HepG2 (cell line): Measurements from ENCODE around the gene STK25. TPM values are rescaled to one million over a fixed set of nuclear protein-coding genes. Genes with fewer than 3 reads are reported as not detected.

Experiments used
- ATAC-seq: fragments of 200-7000 bp; cut with Tn5 transposase; 3 replicates; pipeline ENCODE4 v1.9.1; 2020; ENCODE audit warnings: mild to moderate bottlenecking, moderate library complexity
- BruUV-seq: library from RNA; stranded (reverse); fragments of 400-500 nt; replicated peaks from 2 replicates; lab custom pipeline; 2021; lab: Mats Ljungman, UMichigan
- CTCF ChIA-PET: fragments of 300-600 bp; formaldehyde crosslinking; extraction: SDS; loops from one replicate; lab custom pipeline; 2021; ENCODE audit warnings: low total read pairs, inconsistent platforms, low intra/inter-chr PET ratio; lab: Yijun Ruan, JAX
- POLR2A ChIA-PET: fragments of 350-600 bp; sonication (Branson Sonifier 250); formaldehyde crosslinking; loops from one replicate; lab custom pipeline; 2020; ENCODE audit warnings: antibody characterized with exemption, inconsistent platforms; lab: Yijun Ruan, JAX
- DNase-seq: peaks from one replicate; pipeline ENCODE4 v3.0.0-alpha.2; 2015; ENCODE audit warnings: low spot score
- FAIRE-seq: peaks from 3 replicates; lab custom pipeline; 2011; peaks lifted over from hg19 to GRCh38; lab: Jason Lieb, UNC
- H2AFZ ChIP-seq: one replicate; pipeline ENCODE4 v1.6.1; 2011; ENCODE audit warnings: low read length, inconsistent platforms
- H3K27ac ChIP-seq: fragments of 300-600 bp; 3 replicates; pipeline ENCODE4 v1.8.0; 2011; ENCODE audit warnings: mixed run types, mild to moderate bottlenecking, mixed read lengths, low read length, inconsistent platforms; ENCODE audit not compliant: insufficient read depth; ENCODE audit errors: extremely low read length
- H3K27me3 ChIP-seq, 2 experiments: fragments of 200-600 bp in 1 of 2; 2 replicates in 1 of 2; 3 replicates in 1 of 2; pipeline versions ENCODE4 v1.6.0 to v1.8.0; 2011; ENCODE audit warnings: low read length in 2 of 2, mild to moderate bottlenecking in 2 of 2, moderate library complexity in 2 of 2, inconsistent platforms in 1 of 2; ENCODE audit not compliant: insufficient read depth in 2 of 2, control insufficient read depth in 1 of 2
- H3K36me3 ChIP-seq, 2 experiments: fragments of 200-600 bp in 1 of 2; replicated peaks in 1 of 2; 2 replicates in 1 of 2; 3 replicates in 1 of 2; pipeline versions ENCODE4 v1.5.1 to v1.8.0; 2011; ENCODE audit warnings: low read length in 2 of 2, inconsistent platforms in 1 of 2; ENCODE audit not compliant: insufficient read depth in 2 of 2, control insufficient read depth in 1 of 2
- H3K4me1 ChIP-seq: 2 replicates; pipeline ENCODE4 v1.5.1; 2012; ENCODE audit warnings: low read length, inconsistent platforms; ENCODE audit not compliant: insufficient read depth
- H3K4me2 ChIP-seq: 2 replicates; pipeline ENCODE4 v1.6.0; 2011; ENCODE audit warnings: low read depth, low read length, inconsistent platforms
- H3K4me3 ChIP-seq, 3 experiments: fragments of 200-600 bp in 1 of 3; sonication (generic), shearing (Covaris generic) in 1 of 3; replicated peaks in 1 of 3; 2 replicates each; pipeline ENCODE4 v1.5.1; 2011 to 2016; ENCODE audit warnings: low read length in 3 of 3, inconsistent platforms in 2 of 3, low read depth in 2 of 3, mild to moderate bottlenecking in 2 of 3, control low read depth in 1 of 3, mixed read lengths in 1 of 3; ENCODE audit not compliant: insufficient read depth in 1 of 3
- H3K79me2 ChIP-seq: one replicate; pipeline ENCODE4 v1.6.1; 2011; ENCODE audit warnings: low read length, inconsistent platforms; ENCODE audit not compliant: insufficient read depth
- H3K9ac ChIP-seq: 2 replicates; pipeline ENCODE4 v1.6.0; 2011; ENCODE audit warnings: mild to moderate bottlenecking, low read depth, low read length, inconsistent platforms; ENCODE audit not compliant: insufficient read depth
- H3K9me3 ChIP-seq: 2 replicates; pipeline ENCODE4 v1.5.1; 2012; ENCODE audit warnings: mild to moderate bottlenecking, low read length
- H4K20me1 ChIP-seq: 2 replicates; pipeline ENCODE4 v1.6.0; 2011; ENCODE audit warnings: inconsistent platforms, mild to moderate bottlenecking, low read length, moderate library complexity; ENCODE audit not compliant: insufficient read depth
- BCL6 ChIP-seq: IDR thresholded peaks from 2 replicates; pipeline ENCODE4 v1.6.1; 2016; ENCODE audit warnings: missing genetic modification reagents, missing compliant biosample characterization
- CBFB ChIP-seq: sonication (generic); formaldehyde crosslinking; IDR thresholded peaks from 2 replicates; pipeline ENCODE4 v1.4.0; 2020; ENCODE audit warnings: missing genetic modification reagents
- CEBPB ChIP-seq: IDR thresholded peaks from 2 replicates; pipeline ENCODE4 v1.6.1; 2011; ENCODE audit warnings: low read depth, low read length, improper control_type of control experiment, borderline replicate concordance
- GATA4 ChIP-seq: sonication (generic); IDR thresholded peaks from 2 replicates; pipeline ENCODE4 v1.6.1; 2016; ENCODE audit warnings: antibody characterized with exemption, low read depth, borderline replicate concordance
- MAFF ChIP-seq: IDR thresholded peaks from 2 replicates; pipeline ENCODE4 v1.6.1; 2011; ENCODE audit warnings: low read depth, low read length, improper control_type of control experiment
- MAFG ChIP-seq: sonication (generic); formaldehyde crosslinking; IDR thresholded peaks from 2 replicates; pipeline ENCODE4 v1.5.1; 2020; ENCODE audit warnings: mild to moderate bottlenecking, missing genetic modification reagents
- MAFK ChIP-seq, 2 experiments: IDR thresholded peaks in 1 of 2; conservative IDR thresholded peaks in 1 of 2; 2 replicates each; pipeline ENCODE4 v1.6.1; 2011; ENCODE audit warnings: improper control_type of control experiment in 2 of 2, low read length in 2 of 2
- NFE2L1 ChIP-seq: sonication (generic); formaldehyde crosslinking; IDR thresholded peaks from 2 replicates; pipeline ENCODE4 v1.4.0; 2020; ENCODE audit warnings: missing genetic modification reagents, mild to moderate bottlenecking, borderline replicate concordance
- PHF20 ChIP-seq: sonication (generic); formaldehyde crosslinking; IDR thresholded peaks from 2 replicates; pipeline ENCODE4 v1.5.0; 2020; ENCODE audit warnings: mild to moderate bottlenecking, missing genetic modification reagents
- SAP130 ChIP-seq: IDR thresholded peaks from 2 replicates; pipeline ENCODE4 v1.6.1; 2016; ENCODE audit warnings: low read depth
- SATB2 ChIP-seq: sonication (generic); formaldehyde crosslinking; IDR thresholded peaks from 2 replicates; pipeline ENCODE4 v1.5.0; 2020; ENCODE audit warnings: missing genetic modification reagents
- TAF1 ChIP-seq: sonication (generic); formaldehyde crosslinking; IDR thresholded peaks from 2 replicates; pipeline ENCODE4 v1.4.0; 2020; ENCODE audit warnings: missing genetic modification reagents
- ZNF605 ChIP-seq: sonication (generic); formaldehyde crosslinking; IDR thresholded peaks from 2 replicates; pipeline ENCODE4 v1.8.0; 2022; ENCODE audit warnings: mild to moderate bottlenecking, missing genetic modification reagents
- ZNF883 ChIP-seq: sonication (generic); formaldehyde crosslinking; IDR thresholded peaks from 2 replicates; pipeline ENCODE4 v1.5.1; 2020; ENCODE audit warnings: mild to moderate bottlenecking, missing genetic modification reagents; ENCODE audit errors: not compliant biosample characterization
- WGBS: methylation state at CpG from one replicate; pipeline ENCODE4 v1.1.6; 2017; ENCODE audit warnings: low lambda C conversion rate; 5-methylcytosine and 5-hydroxymethylcytosine counted together
- in situ Hi-C: cut with HindIII; loops from 2 replicates; pipeline ENCODE4 v1.10.0; 2017; ENCODE audit warnings: low pct_unique_long_range_greater_than_20kb; ENCODE audit not compliant: extremely low pct_ligation_motif_present
- intact Hi-C: fragments of 100-400 bp; cut with micrococcal nuclease; formaldehyde crosslinking; loops from one replicate; pipeline ENCODE4 v1.10.0; 2022; ENCODE audit not compliant: unreplicated experiment
- polyA plus RNA-seq, 8 experiments: library from polyadenylated mRNA; depleted of rRNA in 3 of 8; stranded (reverse) in 7 of 8; unstranded in 1 of 8; fragments of >200 nt; fragmentation: Illumina TruSeq in 4 of 8; extraction: Trizol in 4 of 8; gene quantifications; 2 replicates each; pipeline versions ENCODE4 v1.2.1 to v1.2.3, GENCODE V29; 2011 to 2016; ENCODE audit warnings: low read depth in 4 of 8, missing spikeins in 1 of 8, mixed read lengths in 1 of 8; ENCODE audit not compliant: insufficient read depth in 1 of 8
- total RNA-seq, 5 experiments: library from RNA; depleted of rRNA; stranded (reverse); fragments of >200 nt; fragmentation: Illumina TruSeq; extraction: Trizol; gene quantifications; 2 replicates each; pipeline ENCODE4 v1.2.3, GENCODE V29; 2016; ENCODE audit warnings: low read depth in 1 of 5

The STK25 gene
- total and polyA plus RNA-seq, 2 of the 13 experiments (the other 11 are each of a cell fraction or from before 2014, with no cell fraction given): 177 to 481 TPM

DNA sequence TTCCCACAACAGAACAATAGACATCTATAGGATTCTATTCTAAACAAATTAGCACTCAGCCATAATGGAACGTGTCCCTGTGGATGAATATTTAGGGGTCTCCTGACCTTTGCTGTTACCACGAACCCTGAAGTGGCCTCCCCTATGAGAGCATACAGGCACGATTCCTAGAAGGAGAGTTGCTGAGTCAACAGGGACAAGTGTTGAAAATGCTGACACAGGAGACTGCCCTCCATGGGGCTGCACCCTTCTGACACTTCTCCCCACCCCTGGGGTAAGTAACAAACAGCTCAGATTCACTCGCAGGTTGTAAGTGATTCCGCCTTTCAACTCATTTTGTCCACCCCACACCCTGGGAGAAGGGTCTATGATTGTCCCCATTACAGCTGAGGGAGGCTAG is 14.1 kb upstream of the STK25 start:
- 51% methylated on average over 5 of the region's 5 CpGs for WGBS
- ChIA-PET POLR2A (interaction anchor here (1.6 kb wide), 1 partner anchor 37 kb away, joined by 3 read pairs; the partner anchor contains the start of gene BOK), CTCF (no interaction called here)
- no TSS peak for BruUV-seq
- Histone ChIP-seq H4K20me1 (no peaks in the 10 kb centered on the region), H3K4me2 (no peak overlapping the region), H3K27ac (no peak overlapping the region), H3K36me3 (no peaks in the 10 kb centered on the region), H3K9ac (no peak overlapping the region), H3K79me2 (no peaks in the 10 kb centered on the region), H2AFZ (peak overlapping the region; percentile 51), H3K4me3 (no peak overlapping the region), H3K27me3 (no peaks in the 10 kb centered on the region; a peak in 2 of 5 replicates)
- ATAC-seq: no peak
- intact Hi-C loops: no loop called here
- DNase-seq: no peak
- FAIRE-seq: no peak
- TF ChIP-seq MAFK (conservative IDR thresholded peaks at IDR 0.05 in 1 of 2, IDR thresholded peaks at IDR 0.05 in 1 of 2; ENCODE audit: low read length in 2 of 2) (peak; percentile 95), GATA4 (no peak), PHF20 (no peak), CEBPB (no peak), ZNF605 (CRISPR knock-in tag) (no peak), SAP130 (CRISPR knock-in tag) (no peak), NFE2L1 (CRISPR knock-in tag) (no peak), MAFG (CRISPR knock-in tag) (peak; percentile 74), ZNF883 (CRISPR knock-in tag) (no peak), SATB2 (no peak), MAFF (peak; percentile 95), CBFB (no peak), TAF1 (CRISPR knock-in tag) (no peak), BCL6 (CRISPR knock-in tag) (peak; percentile 81)
- TF ChIP-seq, all 625 proteins: peak for 4
- no peaks in the 10 kb centered on the region for H3K9me3 ChIP-seq
- in situ Hi-C loops: no loop called here
- peaks cover 54% of the 10 kb centered on the region for H3K4me1 ChIP-seq
